Panc1 (cell line): Measurements from ENCODE around the gene IGF2R.

Source experiments
- CTCF ChIP-seq: fragments of 450-650 bp; IDR thresholded peaks from 2 replicates; pipeline ENCODE4 v1.5.1; 2017; ENCODE audit warnings: mild to moderate bottlenecking
- POLR2AphosphoS5 ChIP-seq: IDR thresholded peaks from 2 replicates; pipeline ENCODE4 v1.6.1; 2012; ENCODE audit warnings: mild to moderate bottlenecking, low read depth, low read length, moderate library complexity
- REST ChIP-seq, 2 experiments: IDR thresholded peaks; 2 replicates each; pipeline ENCODE4 v1.6.1; 2011 to 2012; ENCODE audit warnings: low read depth in 2 of 2, control low read depth in 1 of 2, low read length in 1 of 2, mild to moderate bottlenecking in 1 of 2, moderate library complexity in 1 of 2; ENCODE audit not compliant: insufficient read depth in 1 of 2

- TF ChIP-seq CTCF: no peak
- TF ChIP-seq POLR2AphosphoS5: no peak
- TF ChIP-seq REST (IDR thresholded peaks at IDR 0.05; ENCODE audit: insufficient read depth in 1 of 2, low read depth in 2 of 2, low read length in 1 of 2): no peak
Observed at GRCh38 chr6:160108077-160108476, 139.2 kb downstream of the IGF2R start.
